ENCODE results near the gene GLRB. TPM values are rescaled to one million over a fixed set of nuclear protein-coding genes. Genes with fewer than 3 reads are reported as not detected.
"Not testable (repeated sequence)": the region's sequence is repeated elsewhere in the genome, so short reads cannot be mapped to it uniquely, and the experiment has no call there.

The GLRB gene
- total RNA-seq, 1 donor from 2014 or later, result not detected

- TF ChIP-seq CTCF (IDR thresholded peaks at IDR 0.05), result no peak
- no peaks in the 10 kb centered on the region for H3K4me1 Mint-ChIP-seq
- intact Hi-C loops (cut with micrococcal nuclease), result no loop called here
- H3K36me3 Mint-ChIP-seq (ENCODE audit: low read depth), result no peaks in the 10 kb centered on the region
- ATAC-seq (ENCODE audit: low read depth), result no peak
- no peak for DNase-seq
- no peaks in the 10 kb centered on the region for H3K27me3 Mint-ChIP-seq
- H3K4me3 Mint-ChIP-seq, result no peak overlapping the region
- ChIA-PET CTCF (no interaction called here), POLR2A (no interaction called here)
- no peak overlapping the region for H3K27ac Mint-ChIP-seq
- no peaks in the 10 kb centered on the region for H3K9me3 Mint-ChIP-seq
These were observed 27.7 kb upstream of the GLRB start for GRCh38 chr4:157048248-157048647.

- no peak overlapping the region for H3K4me3 Mint-ChIP-seq
- no peak for TF ChIP-seq CTCF (IDR thresholded peaks at IDR 0.05)
- POLR2A ChIA-PET, result no interaction called here
- H3K27me3 Mint-ChIP-seq, result no peaks in the 10 kb centered on the region
- H3K9me3 Mint-ChIP-seq, result no peaks in the 10 kb centered on the region
- no peak for DNase-seq
- no peak for ATAC-seq (ENCODE audit: low read depth)
- CTCF ChIA-PET, result no interaction called here
- intact Hi-C loops (cut with micrococcal nuclease), result no loop called here
- no peak overlapping the region for H3K27ac Mint-ChIP-seq
- H3K36me3 Mint-ChIP-seq (ENCODE audit: low read depth), result no peaks in the 10 kb centered on the region
- H3K4me1 Mint-ChIP-seq, result no peaks in the 10 kb centered on the region
These were observed 25.4 kb upstream of the GLRB start for GRCh38 chr4:157050561-157050960.

GRCh38 chr4:157052429-157053040 lies 23.4 kb upstream of the GLRB start:
- no peak for TF ChIP-seq CTCF (IDR thresholded peaks at IDR 0.05)
- Mint-ChIP-seq H3K4me3 (no peak overlapping the region), H3K9me3 (no peaks in the 10 kb centered on the region), H3K27ac (no peak overlapping the region), H3K27me3 (no peaks in the 10 kb centered on the region), H3K36me3 (ENCODE audit: low read depth) (no peaks in the 10 kb centered on the region), H3K4me1 (no peaks in the 10 kb centered on the region)
- ATAC-seq (ENCODE audit: low read depth), result no peak
- intact Hi-C loops (cut with micrococcal nuclease), result no loop called here
- CTCF ChIA-PET, result interaction anchor here (0.6 kb wide), 1 partner anchor 11 kb away, joined by 3 read pairs; no protein-coding TSS in a partner anchor
- POLR2A ChIA-PET, result no interaction called here
- DNase-seq, result no peak

DNA sequence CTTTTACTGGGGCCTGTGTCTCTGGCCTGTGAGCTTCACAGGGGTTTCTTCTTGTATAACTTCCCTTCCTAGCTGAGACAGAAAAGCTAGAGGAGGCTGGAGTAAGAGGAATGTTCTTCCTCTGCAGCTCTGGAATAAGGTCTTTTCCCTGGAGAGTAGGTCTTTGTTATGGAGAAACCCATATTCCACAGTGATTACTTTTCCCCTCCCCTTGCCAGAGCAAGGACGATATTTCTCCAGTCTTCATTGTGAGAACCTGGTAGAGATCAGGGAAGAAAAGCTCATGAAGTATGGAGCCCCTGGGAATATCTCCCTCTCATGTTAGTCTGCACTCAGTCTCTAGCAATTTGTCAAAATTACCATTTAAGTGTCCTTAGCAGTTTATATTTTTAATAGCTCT lies 18.7 kb upstream of the GLRB start:
- Mint-ChIP-seq H3K36me3 (ENCODE audit: low read depth) (no peaks in the 10 kb centered on the region), H3K4me1 (no peaks in the 10 kb centered on the region), H3K27me3 (no peaks in the 10 kb centered on the region), H3K9me3 (no peaks in the 10 kb centered on the region), H3K27ac (no peak overlapping the region), H3K4me3 (no peak overlapping the region)
- ChIA-PET CTCF (no interaction called here), POLR2A (no interaction called here)
- ATAC-seq (ENCODE audit: low read depth) (no peak), DNase-seq (no peak)
- intact Hi-C loops (cut with micrococcal nuclease), result no loop called here
- TF ChIP-seq CTCF (IDR thresholded peaks at IDR 0.05), result no peak

DNA sequence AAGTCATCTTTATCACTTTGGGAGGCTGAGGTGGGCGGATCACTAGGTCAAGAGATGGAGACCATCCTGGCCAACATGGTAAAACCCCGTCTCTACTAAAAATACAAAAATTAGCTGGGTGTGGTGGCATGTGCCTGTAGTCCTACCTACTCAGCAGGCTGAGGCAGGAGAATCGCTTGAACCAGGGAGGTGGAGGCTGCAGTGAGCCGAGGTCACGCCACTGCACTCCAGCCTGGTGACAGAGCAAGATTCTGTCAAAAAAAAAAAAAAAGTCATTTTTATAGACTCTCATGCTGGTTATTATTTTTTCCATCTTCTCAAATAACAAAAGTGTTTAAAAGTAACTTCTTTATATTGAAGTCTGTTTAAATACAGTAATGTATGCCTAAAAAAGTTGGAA lies 17.1 kb upstream of the GLRB start:
- CTCF ChIA-PET; DNase-seq; ATAC-seq (ENCODE audit: low read depth); H3K27me3 Mint-ChIP-seq; H3K9me3 Mint-ChIP-seq; H3K4me3 Mint-ChIP-seq; POLR2A ChIA-PET; H3K4me1 Mint-ChIP-seq; intact Hi-C loops (cut with micrococcal nuclease); H3K36me3 Mint-ChIP-seq (ENCODE audit: low read depth); H3K27ac Mint-ChIP-seq: not testable (repeated sequence)

- intact Hi-C loops (cut with micrococcal nuclease), result no loop called here
- CTCF ChIA-PET, result no interaction called here
- POLR2A ChIA-PET, result no interaction called here
- no peak for TF ChIP-seq CTCF (IDR thresholded peaks at IDR 0.05)
- Mint-ChIP-seq H3K27me3 (peaks cover 9% of the 10 kb centered on the region), H3K4me3 (no peak overlapping the region), H3K4me1 (no peaks in the 10 kb centered on the region), H3K9me3 (no peaks in the 10 kb centered on the region), H3K36me3 (ENCODE audit: low read depth) (no peaks in the 10 kb centered on the region), H3K27ac (no peak overlapping the region)
- DNase-seq (no peak), ATAC-seq (ENCODE audit: low read depth) (no peak)
These were observed 3.9 kb upstream of the GLRB start for GRCh38 chr4:157072002-157072401.

Measured in activated B cell treated with CpG ODN at 0.5 μM for 24 hours (primary cell).